Type B pancreatic cell (in vitro differentiated cells): ENCODE measurements around the gene VWDE. TPM values are rescaled to one million over a fixed set of nuclear protein-coding genes. Genes with fewer than 3 reads are reported as not detected.

Experiments used
- DNase-seq: peaks from one replicate; pipeline ENCODE4 v3.0.0; 2021; ENCODE audit warnings: mixed read lengths; ENCODE audit not compliant: unreplicated experiment; ENCODE audit errors: extremely low spot score
- H3K27ac Mint-ChIP-seq: 2 replicates; pipeline ENCODE4 v1.8.0; 2021; ENCODE audit warnings: mild to moderate bottlenecking, mixed read lengths
- H3K27me3 Mint-ChIP-seq: 2 replicates; pipeline ENCODE4 v1.8.0; 2021; ENCODE audit warnings: mixed read lengths
- H3K36me3 Mint-ChIP-seq: 2 replicates; pipeline ENCODE4 v1.8.0; 2021; ENCODE audit warnings: mixed read lengths
- H3K4me1 Mint-ChIP-seq: one replicate; pipeline ENCODE4 v1.8.0; 2021; ENCODE audit warnings: mixed read lengths; ENCODE audit not compliant: unreplicated experiment
- H3K4me3 Mint-ChIP-seq: 2 replicates; pipeline ENCODE4 v1.8.0; 2021; ENCODE audit warnings: mild to moderate bottlenecking, mixed read lengths
- H3K9me3 Mint-ChIP-seq: 2 replicates; pipeline ENCODE4 v1.8.0; 2021; ENCODE audit warnings: mixed read lengths
- CTCF ChIP-seq: fragments of 200-600 bp; sonication (generic); conservative IDR thresholded peaks from 2 replicates; pipeline ENCODE4 v1.5.0; 2021; ENCODE audit warnings: antibody characterized with exemption, mild to moderate bottlenecking
- total RNA-seq: library from RNA; stranded (reverse); gene quantifications from 2 replicates; pipeline ENCODE4 v1.2.1, GENCODE V29; 2021; ENCODE audit warnings: low replicate concordance

VWDE gene
- total RNA-seq, 1 donor from 2014 or later: 2.1 TPM

GRCh38 chr7:12303062-12303461, 100.6 kb downstream of the VWDE start:
- H3K4me3 Mint-ChIP-seq: no peak overlapping the region

GRCh38 chr7:12300415-12300814, 103.2 kb downstream of the VWDE start:
- peaks cover 10% of the 10 kb centered on the region for H3K9me3 Mint-ChIP-seq
- peaks cover 27% of the 10 kb centered on the region for H3K4me1 Mint-ChIP-seq
- no peak for DNase-seq
- H3K4me3 Mint-ChIP-seq: no peak overlapping the region
- no peak for TF ChIP-seq CTCF
- no peak overlapping the region for H3K27ac Mint-ChIP-seq
- H3K36me3 Mint-ChIP-seq: peaks cover 10% of the 10 kb centered on the region
- H3K27me3 Mint-ChIP-seq: peaks cover 3% of the 10 kb centered on the region

More at GRCh38 chr7:12303062-12303461, 100.6 kb downstream of the VWDE start:
- DNase-seq: no peak
- H3K27me3 Mint-ChIP-seq: no peaks in the 10 kb centered on the region
- peaks cover 16% of the 10 kb centered on the region for H3K4me1 Mint-ChIP-seq
- H3K9me3 Mint-ChIP-seq: peaks cover 10% of the 10 kb centered on the region
- H3K36me3 Mint-ChIP-seq: peaks cover 6% of the 10 kb centered on the region
- peak overlapping the region; percentile 17 for H3K27ac Mint-ChIP-seq
- TF ChIP-seq CTCF: no peak

- Mint-ChIP-seq H3K4me1 (peaks cover 27% of the 10 kb centered on the region), H3K9me3 (peaks cover 10% of the 10 kb centered on the region)
- no peak for TF ChIP-seq CTCF
Measured at GRCh38 chr7:12299367-12299766, 104.3 kb downstream of the VWDE start.

GRCh38 chr7:12297283-12298108, 106.2 kb downstream of the VWDE start:
- H3K4me3 Mint-ChIP-seq: peak overlapping the region; percentile 57
- H3K27me3 Mint-ChIP-seq: peaks cover 3% of the 10 kb centered on the region
- no peak for TF ChIP-seq CTCF
- no peak for DNase-seq
- H3K9me3 Mint-ChIP-seq: no peaks in the 10 kb centered on the region
- H3K36me3 Mint-ChIP-seq: peaks cover 4% of the 10 kb centered on the region
- peak overlapping the region; percentile 52 for H3K27ac Mint-ChIP-seq
- H3K4me1 Mint-ChIP-seq: peaks cover 19% of the 10 kb centered on the region

More at GRCh38 chr7:12299367-12299766, 104.3 kb downstream of the VWDE start:
- no peak for DNase-seq
- H3K36me3 Mint-ChIP-seq: peaks cover 7% of the 10 kb centered on the region
- H3K27me3 Mint-ChIP-seq: peaks cover 3% of the 10 kb centered on the region
- H3K4me3 Mint-ChIP-seq: peak overlapping the region; percentile 19
- peak overlapping the region; percentile 77 for H3K27ac Mint-ChIP-seq

- DNase-seq: no peak
- no peak for TF ChIP-seq CTCF
- Mint-ChIP-seq H3K4me3 (no peak overlapping the region), H3K4me1 (peaks cover 19% of the 10 kb centered on the region), H3K9me3 (peaks cover 3% of the 10 kb centered on the region), H3K36me3 (peaks cover 4% of the 10 kb centered on the region), H3K27me3 (peaks cover 3% of the 10 kb centered on the region), H3K27ac (no peak overlapping the region)
Measured at GRCh38 chr7:12296051-12296570, 107.6 kb downstream of the VWDE start.
